Measurements from ENCODE around the gene RFX8. TPM values are rescaled to one million over a fixed set of nuclear protein-coding genes. Genes with fewer than 3 reads are reported as not detected.

Gene RFX8
- total RNA-seq, 4 donors from 2014 or later = 0.27 TPM; not detected in 3

DNA sequence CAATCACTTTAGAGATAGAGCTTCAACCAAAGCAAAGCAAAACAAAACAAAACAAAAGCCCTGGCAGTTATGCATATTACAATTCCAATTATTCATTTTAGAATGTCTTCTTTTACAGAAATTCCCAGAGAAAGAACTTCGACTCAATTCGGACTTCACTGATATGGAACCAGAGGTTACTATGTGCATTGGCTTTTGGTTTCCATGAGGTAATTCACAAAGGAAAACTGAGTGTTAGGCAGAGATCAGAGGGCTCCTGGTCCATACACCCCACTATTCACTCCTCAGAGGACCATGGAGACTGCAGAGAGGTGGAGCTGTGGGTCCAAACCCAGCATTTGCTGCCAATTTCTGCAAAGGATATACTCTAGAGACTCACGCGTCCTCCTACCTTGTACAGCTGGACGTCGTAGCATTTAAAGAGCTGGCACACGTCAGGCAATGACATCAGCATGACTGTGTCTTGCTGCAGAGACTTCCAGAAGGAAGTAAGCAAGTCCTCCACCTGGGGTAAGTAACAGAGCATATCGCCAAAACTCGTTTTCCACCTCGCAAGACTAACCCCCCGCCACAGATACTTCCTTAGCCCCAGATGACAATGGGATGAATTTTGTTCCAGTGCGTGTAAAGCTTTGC, 56.3 kb downstream of the RFX8 start:
- H3K4me3 ChIP-seq = no peak overlapping the region
- no peaks in the 10 kb centered on the region for H3K36me3 ChIP-seq
- in situ Hi-C loops (cut with MboI; ENCODE audit: low sequenced_read_pairs in 4 of 4) (loop anchor here (5.0 to 25.0 kb wide), 4 partner anchors 406 to 1036 kb away; no protein-coding TSS in a partner anchor), intact Hi-C loops (cut with DNase I; ENCODE audit: low total_unique reads) (loop anchor here (1.0 kb wide), 1 partner anchor 413 kb away; no protein-coding TSS in a partner anchor)
- no peak overlapping the region for H3K27ac ChIP-seq
- no peak for ATAC-seq
- TF ChIP-seq, protein P1, sequence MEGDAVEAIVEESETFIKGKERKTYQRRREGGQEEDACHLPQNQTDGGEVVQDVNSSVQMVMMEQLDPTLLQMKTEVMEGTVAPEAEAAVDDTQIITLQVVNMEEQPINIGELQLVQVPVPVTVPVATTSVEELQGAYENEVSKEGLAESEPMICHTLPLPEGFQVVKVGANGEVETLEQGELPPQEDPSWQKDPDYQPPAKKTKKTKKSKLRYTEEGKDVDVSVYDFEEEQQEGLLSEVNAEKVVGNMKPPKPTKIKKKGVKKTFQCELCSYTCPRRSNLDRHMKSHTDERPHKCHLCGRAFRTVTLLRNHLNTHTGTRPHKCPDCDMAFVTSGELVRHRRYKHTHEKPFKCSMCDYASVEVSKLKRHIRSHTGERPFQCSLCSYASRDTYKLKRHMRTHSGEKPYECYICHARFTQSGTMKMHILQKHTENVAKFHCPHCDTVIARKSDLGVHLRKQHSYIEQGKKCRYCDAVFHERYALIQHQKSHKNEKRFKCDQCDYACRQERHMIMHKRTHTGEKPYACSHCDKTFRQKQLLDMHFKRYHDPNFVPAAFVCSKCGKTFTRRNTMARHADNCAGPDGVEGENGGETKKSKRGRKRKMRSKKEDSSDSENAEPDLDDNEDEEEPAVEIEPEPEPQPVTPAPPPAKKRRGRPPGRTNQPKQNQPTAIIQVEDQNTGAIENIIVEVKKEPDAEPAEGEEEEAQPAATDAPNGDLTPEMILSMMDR (IDR thresholded peaks at IDR 0.05 in 4 of 5, conservative IDR thresholded peaks at IDR 0.05 in 1 of 5) = no peak
- TF ChIP-seq POLR2A (IDR thresholded peaks at IDR 0.05) = no peak
- no peaks in the 10 kb centered on the region for H3K4me1 ChIP-seq
- no peak for DNase-seq
- no peaks in the 10 kb centered on the region for H3K9me3 ChIP-seq
- H3K27me3 ChIP-seq = no peaks in the 10 kb centered on the region

DNA sequence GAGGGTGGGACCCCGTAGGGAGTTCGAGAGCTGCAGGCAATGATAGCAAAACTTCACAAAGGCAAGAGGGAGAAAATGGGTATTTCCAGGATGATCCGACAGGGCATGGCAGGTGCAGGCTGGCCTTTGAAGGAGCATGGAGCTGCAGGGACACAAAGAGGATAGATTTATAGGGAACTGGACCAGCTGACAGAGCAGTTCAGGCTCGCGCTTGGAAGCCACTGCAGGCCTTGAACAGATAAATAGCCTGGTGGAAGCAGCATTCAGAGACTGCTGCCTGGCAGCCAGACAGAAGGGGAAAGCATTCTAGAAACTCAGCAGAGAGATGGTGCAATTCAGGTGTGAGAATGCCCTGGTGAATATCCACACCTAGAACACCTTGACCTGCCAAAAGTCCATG, 58.3 kb downstream of the RFX8 start:
- Histone ChIP-seq H3K27me3 (peaks cover 0 to 4% (median 0%) of the 10 kb centered on the region in 3 donors), H3K4me3 (no peak overlapping the region), H3K27ac (no peak overlapping the region), H3K4me1 (no peaks in the 10 kb centered on the region), H3K36me3 (no peaks in the 10 kb centered on the region), H3K9me3 (no peaks in the 10 kb centered on the region)
- intact Hi-C loops (cut with DNase I; ENCODE audit: low total_unique reads) = no loop called here
- DNase-seq (no peak), ATAC-seq (no peak)
- in situ Hi-C loops (cut with MboI; ENCODE audit: low sequenced_read_pairs in 4 of 4) = loop anchor here (5.0 to 25.0 kb wide), 4 partner anchors 408 to 1038 kb away; no protein-coding TSS in a partner anchor
- no peak for TF ChIP-seq POLR2A (IDR thresholded peaks at IDR 0.05)
- TF ChIP-seq, protein P1 (IDR thresholded peaks at IDR 0.05 in 4 of 5, conservative IDR thresholded peaks at IDR 0.05 in 1 of 5) = no peak

DNA sequence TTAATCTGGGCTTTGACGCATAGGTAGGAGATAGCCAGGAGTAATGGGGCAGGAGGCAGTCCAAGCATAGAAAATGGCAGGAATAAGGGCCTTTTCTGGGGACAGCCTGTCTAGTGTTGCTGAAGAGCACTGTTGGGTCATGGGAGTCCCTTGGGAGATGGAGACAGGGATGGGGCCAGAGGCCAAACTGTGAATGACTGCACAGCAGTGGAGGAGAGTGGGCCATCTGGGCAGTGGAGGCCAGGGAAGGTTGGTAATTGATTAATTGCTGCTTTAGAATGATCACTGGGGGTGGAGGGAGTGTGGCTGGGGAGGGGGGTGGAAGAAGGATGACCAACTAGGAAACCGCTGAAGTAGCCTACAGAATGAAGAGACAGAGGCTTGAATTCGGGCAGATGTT, 59.0 kb downstream of the RFX8 start:
- in situ Hi-C loops (cut with MboI; ENCODE audit: low sequenced_read_pairs in 4 of 4) = loop anchor here (5.0 to 25.0 kb wide), 4 partner anchors 409 to 1039 kb away; no protein-coding TSS in a partner anchor
- TF ChIP-seq, protein P1 (IDR thresholded peaks at IDR 0.05 in 4 of 5, conservative IDR thresholded peaks at IDR 0.05 in 1 of 5) = no peak
- no peak for TF ChIP-seq POLR2A (IDR thresholded peaks at IDR 0.05)
- intact Hi-C loops (cut with DNase I; ENCODE audit: low total_unique reads) = no loop called here

DNA sequence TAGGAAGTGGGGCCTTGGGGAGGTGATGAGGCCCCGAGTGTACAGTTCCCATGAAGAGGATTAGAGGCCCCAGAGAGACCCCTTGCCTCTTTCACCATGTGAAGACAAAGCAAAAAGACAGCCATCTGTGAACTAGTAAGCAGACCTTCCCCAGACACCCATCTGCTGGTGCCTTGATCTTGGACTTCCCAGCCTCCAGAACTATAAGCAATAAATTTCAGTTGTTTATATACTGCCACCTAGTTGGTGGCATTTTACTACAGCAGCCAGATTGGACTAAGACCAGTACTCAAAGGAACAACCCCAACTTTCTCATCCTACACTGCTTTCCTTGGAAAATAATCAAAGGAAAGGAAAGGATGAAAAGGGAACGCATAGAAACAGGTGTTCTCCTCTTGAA, 59.7 kb downstream of the RFX8 start:
- Histone ChIP-seq H3K36me3 (no peaks in the 10 kb centered on the region), H3K27me3 (peaks cover 0 to 4% (median 0%) of the 10 kb centered on the region in 3 donors), H3K9me3 (no peaks in the 10 kb centered on the region), H3K27ac (no peak overlapping the region), H3K4me1 (no peaks in the 10 kb centered on the region), H3K4me3 (no peak overlapping the region)
- intact Hi-C loops (cut with DNase I; ENCODE audit: low total_unique reads) (no loop called here), in situ Hi-C loops (cut with MboI; ENCODE audit: low sequenced_read_pairs in 4 of 4) (loop anchor here (5.0 to 25.0 kb wide), 4 partner anchors 410 to 1040 kb away; no protein-coding TSS in a partner anchor)
- ATAC-seq (no peak), DNase-seq (no peak)
- TF ChIP-seq, protein P1 (IDR thresholded peaks at IDR 0.05 in 4 of 5, conservative IDR thresholded peaks at IDR 0.05 in 1 of 5) = no peak
- no peak for TF ChIP-seq POLR2A (IDR thresholded peaks at IDR 0.05)

More for the DNA sequence above, 59.0 kb downstream of the RFX8 start:
- peaks cover 0 to 4% (median 0%) of the 10 kb centered on the region in 3 donors for H3K27me3 ChIP-seq
- H3K36me3 ChIP-seq = no peaks in the 10 kb centered on the region
- no peak overlapping the region for H3K27ac ChIP-seq
- H3K9me3 ChIP-seq = no peaks in the 10 kb centered on the region
- DNase-seq (no peak), ATAC-seq (no peak)
- H3K4me1 ChIP-seq = no peaks in the 10 kb centered on the region
- H3K4me3 ChIP-seq = no peak overlapping the region

Data from gastrocnemius medialis (tissue), 4 donors.